Keratinocyte (primary cell): ENCODE data around the gene PITPNC1.
"Not testable (repeated sequence)": the region's sequence is repeated elsewhere in the genome, so short reads cannot be mapped to it uniquely, and the experiment has no call there.

ENCODE experiments used
- CTCF ChIP-seq, 3 experiments: IDR thresholded peaks in 1 of 3; conservative IDR thresholded peaks in 1 of 3; optimal IDR thresholded peaks in 1 of 3; 2 replicates in 2 of 3; 3 replicates in 1 of 3; pipeline versions ENCODE3 to v1.5.1; 2011; ENCODE audit warnings: low read length in 3 of 3, mild to moderate bottlenecking in 3 of 3, moderate library complexity in 2 of 3, control low read depth in 1 of 3, inconsistent platforms in 1 of 3; ENCODE audit not compliant: insufficient read depth in 2 of 3; ENCODE audit errors: extremely low read depth in 1 of 3
- EZH2 ChIP-seq: IDR thresholded peaks from one replicate; pipeline ENCODE4 v1.6.1; 2012; ENCODE audit warnings: inconsistent platforms, mild to moderate bottlenecking, low read length, moderate library complexity

DNA sequence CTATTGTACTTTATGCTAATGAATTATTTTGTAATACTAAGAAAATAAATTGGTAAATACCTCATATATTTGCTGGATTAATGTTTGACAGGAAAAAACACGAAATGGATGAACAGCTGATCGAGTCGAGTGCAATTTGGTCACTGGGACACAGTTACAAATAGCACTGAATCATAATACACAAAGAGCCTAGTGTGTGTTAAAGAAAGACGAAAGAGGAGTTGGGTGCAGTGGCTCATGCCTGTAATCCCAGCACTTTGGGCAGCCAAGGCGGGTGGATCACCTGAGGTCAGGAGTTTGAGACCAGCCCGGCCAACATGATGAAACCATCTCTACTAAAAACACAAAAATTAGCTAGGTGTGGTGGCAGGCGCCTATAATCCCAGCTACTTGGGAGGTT, 38.7 kb upstream of the PITPNC1 start:
- TF ChIP-seq CTCF (optimal IDR thresholded peaks at IDR 0.05 in 1 of 3, IDR thresholded peaks at IDR 0.05 in 1 of 3, conservative IDR thresholded peaks at IDR 0.05 in 1 of 3; ENCODE audit: extremely low read depth in 1 of 3, insufficient read depth in 2 of 3, low read length in 3 of 3); EZH2: not testable (repeated sequence)
